OCI-LY3 (cell line): Measurements from ENCODE around the gene C12orf75.

Experiments
- EZH2phosphoT487 ChIP-seq: fragments of 200-600 bp; shearing (Covaris generic); IDR thresholded peaks from 2 replicates; pipeline ENCODE4 v1.6.1; 2018; ENCODE audit warnings: antibody characterized with exemption, mixed run types, low read depth
- TF ChIP-seq, protein P1 (sequence below): fragments of 200-600, 300-600 bp; sonication (generic); IDR thresholded peaks from 2 replicates; pipeline ENCODE4 v1.5.1; 2014; ENCODE audit warnings: antibody characterized with exemption, low read length, low read depth

DNA sequence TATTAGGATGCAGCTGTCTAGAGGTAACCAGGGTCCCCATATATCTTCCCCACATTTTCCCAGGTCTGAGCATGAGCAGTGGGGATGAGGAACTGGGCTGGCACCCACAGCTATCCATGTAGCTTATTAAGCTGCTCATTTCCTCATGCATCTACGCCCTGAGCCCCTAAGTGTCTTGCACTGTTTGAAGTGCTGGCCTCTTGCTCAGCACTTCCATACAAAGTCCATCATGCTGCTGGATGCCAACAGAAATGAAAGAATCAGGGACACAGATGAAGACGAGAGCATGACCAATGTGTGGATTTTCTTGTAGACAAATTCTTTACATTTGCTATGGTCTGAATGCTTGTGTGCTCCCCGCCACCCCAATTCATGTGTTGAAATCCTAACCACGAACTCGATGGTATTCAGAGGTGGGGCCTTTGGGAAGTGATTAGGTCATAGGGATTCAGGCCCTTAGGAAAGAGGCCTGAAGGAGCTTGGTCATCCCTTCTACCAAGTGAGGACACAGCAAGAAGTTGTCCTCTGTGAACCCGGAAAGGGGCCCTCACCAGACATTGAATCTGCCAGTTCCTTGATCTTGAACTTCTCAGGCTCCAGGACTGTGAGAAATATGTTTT is 54.5 kb downstream of the C12orf75 start:
- TF ChIP-seq, protein P1, sequence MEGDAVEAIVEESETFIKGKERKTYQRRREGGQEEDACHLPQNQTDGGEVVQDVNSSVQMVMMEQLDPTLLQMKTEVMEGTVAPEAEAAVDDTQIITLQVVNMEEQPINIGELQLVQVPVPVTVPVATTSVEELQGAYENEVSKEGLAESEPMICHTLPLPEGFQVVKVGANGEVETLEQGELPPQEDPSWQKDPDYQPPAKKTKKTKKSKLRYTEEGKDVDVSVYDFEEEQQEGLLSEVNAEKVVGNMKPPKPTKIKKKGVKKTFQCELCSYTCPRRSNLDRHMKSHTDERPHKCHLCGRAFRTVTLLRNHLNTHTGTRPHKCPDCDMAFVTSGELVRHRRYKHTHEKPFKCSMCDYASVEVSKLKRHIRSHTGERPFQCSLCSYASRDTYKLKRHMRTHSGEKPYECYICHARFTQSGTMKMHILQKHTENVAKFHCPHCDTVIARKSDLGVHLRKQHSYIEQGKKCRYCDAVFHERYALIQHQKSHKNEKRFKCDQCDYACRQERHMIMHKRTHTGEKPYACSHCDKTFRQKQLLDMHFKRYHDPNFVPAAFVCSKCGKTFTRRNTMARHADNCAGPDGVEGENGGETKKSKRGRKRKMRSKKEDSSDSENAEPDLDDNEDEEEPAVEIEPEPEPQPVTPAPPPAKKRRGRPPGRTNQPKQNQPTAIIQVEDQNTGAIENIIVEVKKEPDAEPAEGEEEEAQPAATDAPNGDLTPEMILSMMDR = no peak
- TF ChIP-seq EZH2phosphoT487 = no peak
